ENCODE results near the gene TFAP2A. TPM values are rescaled to one million over a fixed set of nuclear protein-coding genes. Genes with fewer than 3 reads are reported as not detected.

Gene TFAP2A
- total RNA-seq, 1 donor from 2014 or later: 20.7 TPM

Other genes with a start within 250 kb of the TFAP2A start
- gene GCNT2, start 106.3 kb upstream of the TFAP2A start, total RNA-seq (ENCODE audit: insufficient read depth, low replicate concordance): 6.0 TPM

All from umbilical cord (tissue), 1 donor.